Activated naive CD4-positive, alpha-beta T cell treated with anti-CD3 and anti-CD28 coated beads, Interleukin-2, amount 50 U/mL, for 16 hours (primary cell): Measurements from ENCODE around the gene MTR.

ENCODE experiments used
- DNase-seq: peaks from one replicate; pipeline ENCODE4 v3.0.0-alpha.2; 2020

MTR gene

DNA sequence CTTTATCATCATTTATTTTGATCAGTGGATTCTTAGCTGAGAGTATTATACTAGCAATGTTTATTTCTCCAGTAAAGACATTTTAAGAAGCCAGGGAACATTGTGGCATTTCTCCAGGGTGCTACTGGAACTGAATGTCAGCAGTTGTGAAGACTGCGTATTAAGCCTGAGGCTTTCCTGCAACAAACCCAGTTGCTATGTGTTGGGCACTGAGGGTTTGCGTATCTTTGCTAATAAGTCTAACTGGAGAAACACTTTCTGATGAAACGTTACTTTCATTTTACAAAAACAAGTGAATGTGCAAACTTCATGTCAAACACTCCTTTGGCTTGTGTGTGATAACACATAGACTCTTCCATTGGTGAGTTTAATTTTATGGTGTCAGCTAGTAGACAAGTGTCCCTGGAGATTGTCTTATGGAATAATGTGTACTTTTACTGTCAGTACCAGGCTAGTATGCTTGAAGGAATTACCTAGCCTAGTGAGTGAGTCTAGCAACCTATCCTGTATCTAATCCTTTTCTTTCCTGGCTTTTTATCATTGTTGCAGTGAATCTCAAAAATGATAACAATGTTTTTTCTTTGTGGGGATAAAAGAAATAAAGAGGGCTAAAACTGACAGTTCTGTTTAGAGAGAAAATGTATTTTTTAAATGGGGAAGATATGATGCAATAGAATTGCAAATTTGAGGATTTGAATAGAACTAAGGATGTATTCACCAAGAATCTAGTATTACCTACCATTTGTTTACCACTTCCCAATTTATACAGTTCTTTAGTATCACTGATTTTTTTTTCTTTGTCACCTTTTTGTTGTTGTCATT, 70.1 kb downstream of the MTR start:
- DNase-seq: no peak

DNA sequence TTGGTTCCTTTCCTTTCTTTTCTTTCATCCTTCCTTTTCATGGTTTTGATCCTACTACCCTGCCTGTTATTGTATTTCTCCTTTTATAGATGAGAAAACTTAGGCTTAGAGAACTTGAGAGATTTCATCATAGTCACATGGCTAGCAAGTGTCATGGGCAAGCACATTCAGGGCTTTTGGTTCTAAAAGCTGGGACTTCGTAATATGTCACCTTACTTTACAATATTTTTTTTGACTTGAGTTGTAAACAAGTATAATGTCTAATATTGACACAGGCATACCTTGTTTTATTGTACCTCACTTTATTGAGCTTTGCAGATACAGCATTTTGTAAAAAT, 70.7 kb downstream of the MTR start:
- no peak for DNase-seq

DNA sequence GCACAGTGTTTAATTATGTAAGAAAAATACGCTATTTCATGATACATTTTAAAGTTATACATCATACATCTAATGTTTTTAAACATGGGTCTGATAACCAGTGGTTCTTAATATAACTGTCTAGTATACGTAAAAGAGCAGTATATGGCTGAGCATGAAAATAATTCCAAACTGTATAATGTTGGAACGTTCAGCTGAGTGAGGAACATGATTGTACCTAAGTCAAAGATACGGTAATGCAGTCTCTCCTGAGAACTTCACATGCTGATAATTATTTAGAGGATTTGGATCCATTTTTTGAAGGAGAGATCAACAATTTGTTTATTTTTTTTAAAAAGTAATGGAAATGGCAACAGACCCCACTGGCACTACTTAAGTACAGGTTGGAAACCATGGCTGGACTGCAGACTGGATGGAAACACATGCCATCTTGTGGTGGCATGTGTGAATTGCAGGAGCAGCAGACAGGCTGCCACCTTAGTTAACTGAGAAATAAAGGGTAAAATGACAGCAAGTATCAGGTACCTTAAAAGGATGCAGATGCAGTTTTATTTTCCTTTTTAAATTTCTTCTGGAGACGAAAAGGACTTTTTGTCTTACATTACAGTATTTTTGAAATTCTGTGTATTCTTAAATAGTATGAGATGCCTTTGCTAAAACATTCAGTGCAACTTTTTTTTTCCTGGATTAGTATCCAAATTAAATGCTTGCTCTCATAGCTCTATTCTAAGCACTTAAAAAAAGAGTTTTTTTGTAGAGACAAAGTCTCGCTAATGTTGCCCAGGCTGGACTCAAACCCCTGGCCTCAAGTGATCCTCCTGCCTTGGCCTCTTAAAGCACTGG, 73.8 kb downstream of the MTR start:
- peak; percentile 39 for DNase-seq

- DNase-seq: no peak
Observed at GRCh38 chr1:236869911-236870310, 74.8 kb downstream of the MTR start.

DNA sequence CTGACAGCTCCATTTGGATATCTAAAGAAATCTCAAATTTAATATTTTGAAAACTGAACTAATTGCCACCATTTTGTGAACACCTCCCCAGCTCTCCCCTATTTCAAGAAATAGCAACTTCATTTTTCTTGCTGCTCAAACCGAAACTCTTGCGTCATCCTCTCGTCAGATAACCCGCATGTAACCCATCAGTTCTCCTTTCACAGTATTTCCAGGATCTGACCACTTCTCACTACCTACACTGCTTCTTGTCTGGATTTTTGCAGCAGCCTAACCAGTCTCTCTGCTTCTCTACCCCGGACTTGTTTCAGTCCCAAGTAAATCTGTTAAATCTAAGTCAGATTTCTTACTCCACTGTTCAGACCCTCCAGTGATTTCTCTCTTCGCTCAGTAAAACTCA, 75.6 kb downstream of the MTR start:
- no peak for DNase-seq

DNA sequence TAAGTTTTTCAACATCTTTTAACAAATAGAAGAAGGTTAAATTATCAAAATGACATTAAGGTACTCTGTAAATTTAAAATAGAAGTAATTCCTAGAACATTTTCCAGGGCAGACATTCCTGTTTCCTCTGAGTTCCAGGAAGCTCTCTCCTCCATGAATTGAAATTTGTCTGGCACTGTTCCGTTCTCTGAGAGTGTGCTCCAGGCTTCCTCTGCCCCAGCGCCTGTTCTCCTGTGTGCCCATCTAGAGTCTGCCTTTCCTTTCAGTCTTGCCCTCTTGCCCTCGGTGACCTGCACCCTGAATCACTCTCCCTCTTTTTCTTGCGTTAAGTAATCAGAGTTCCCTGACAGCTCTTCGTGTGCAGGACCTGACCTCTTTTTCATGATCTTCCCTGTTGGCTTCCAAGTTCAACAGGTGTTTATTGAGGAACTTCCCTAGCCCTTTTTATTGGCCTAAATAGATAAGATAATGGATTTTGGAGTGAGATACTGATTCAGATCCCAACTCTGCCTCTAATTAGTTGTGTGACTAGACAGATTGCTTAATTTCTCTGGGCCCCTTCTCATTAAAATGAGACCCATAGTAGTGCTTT, 77.1 kb downstream of the MTR start:
- DNase-seq: no peak

DNA sequence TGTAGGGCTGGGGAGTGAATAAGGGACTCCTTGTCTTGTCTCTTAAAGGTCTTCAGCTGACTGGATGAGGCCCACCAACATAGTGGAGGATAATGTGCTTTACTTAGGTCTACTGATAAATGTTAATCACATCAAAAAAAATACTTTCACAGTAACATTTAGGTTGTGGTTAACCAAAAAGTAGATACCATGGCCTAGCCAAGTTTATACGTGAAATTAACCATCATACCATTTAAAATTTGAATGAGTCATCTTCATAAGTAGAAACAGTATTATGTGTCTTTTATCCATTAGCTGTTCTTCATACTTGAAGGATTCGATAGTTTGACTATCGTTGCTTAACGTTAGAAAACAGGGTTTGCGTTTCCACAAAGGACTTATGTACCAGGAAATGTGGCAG, 80.9 kb downstream of the MTR start:
- no peak for DNase-seq

DNA sequence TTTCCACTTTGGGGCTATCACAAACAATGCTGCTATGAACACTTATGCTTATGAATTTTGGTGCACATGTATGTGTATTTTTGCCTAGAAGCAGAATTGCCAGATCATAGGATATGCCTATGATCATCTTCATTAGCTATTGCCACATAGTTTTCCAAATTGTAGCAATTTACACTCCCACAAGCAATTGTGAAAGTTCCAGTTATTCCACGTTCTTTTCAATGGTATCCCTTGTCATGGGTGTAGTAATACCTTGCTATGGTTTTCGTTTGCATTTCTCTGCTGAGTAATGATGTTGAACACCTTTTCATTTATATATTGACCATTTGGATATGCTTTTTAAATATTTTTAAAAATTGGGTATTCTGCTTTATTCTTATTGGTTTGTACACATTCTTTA, 82.6 kb downstream of the MTR start:
- no peak for DNase-seq

DNA sequence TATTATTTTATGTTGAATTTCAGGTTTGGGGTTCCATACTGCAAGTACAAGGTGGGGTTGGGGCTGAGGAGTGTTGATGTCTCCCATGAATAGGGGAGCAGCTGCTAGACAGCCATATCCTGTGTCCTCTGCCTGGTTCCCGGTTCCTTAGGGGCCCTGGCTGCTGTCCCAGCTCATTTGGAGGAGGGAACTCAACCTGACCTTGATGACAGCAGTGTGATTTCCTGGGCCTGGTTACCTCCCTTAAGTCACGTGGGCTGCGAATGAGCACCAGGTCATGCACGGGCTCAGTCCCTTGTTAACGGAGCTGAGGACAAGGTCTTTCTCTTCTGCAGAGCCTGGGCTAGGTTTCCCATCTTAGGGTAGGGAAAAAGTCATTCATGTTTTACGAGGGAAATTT, 85.1 kb downstream of the MTR start:
- no peak for DNase-seq

DNA sequence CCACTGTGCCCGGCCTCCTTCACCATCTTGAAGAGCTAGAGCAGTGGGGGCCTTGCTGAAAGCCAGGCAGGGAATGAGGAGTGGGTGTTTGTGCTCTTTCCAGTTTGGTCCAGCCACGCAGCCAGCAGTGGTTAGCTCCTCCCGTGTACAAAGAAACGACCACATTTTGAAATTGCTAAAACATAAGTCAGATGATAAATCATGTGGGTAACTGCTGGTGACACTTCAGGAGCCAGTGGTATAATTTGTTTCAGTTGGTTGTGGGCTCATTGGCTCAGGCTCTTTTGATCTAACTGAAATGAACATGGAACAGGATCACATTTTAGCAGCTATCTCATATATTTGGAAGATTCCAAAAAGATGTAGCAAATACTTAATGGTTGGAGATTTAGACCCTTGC, 87.6 kb downstream of the MTR start:
- no peak for DNase-seq

GRCh38 chr1:236886199-236886598, 91.1 kb downstream of the MTR start:
- no peak for DNase-seq

DNA sequence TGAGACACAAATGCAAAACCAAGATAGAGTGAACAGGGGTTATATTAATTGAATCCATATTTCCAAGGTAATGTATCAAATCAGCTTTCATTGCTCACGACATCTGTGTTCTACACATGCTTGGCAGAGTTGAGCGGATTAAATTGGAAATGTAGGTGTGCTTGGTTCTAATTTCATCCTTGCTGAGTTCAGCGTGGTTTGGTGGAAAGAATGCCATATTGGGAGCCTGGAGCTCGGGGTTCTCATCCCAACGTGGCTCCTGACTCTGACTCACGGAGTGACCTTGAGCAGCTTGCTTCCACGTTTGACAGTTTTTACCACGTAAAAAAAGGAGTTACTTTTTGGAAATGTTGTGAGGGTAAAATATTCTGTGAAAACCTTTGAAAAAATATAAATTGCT, 92.0 kb downstream of the MTR start:
- no peak for DNase-seq

DNA sequence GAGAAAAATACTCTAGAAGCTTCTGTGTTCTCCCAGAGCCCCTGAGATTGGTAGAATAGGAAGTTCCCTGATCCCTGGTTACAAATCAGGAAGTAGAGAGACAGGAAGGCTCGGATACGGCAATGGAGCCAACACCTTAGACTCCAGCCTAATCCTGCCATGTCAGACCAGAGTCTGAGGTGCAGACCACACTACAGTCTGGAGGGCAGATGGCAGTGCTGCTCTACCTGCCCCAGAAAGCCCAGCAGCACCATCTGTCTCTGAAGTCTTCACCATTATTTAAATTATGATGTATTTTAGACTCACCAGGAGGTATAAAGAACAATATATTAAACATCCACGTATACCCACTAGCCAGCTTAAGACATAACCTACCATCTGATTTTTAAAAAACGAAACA, 93.0 kb downstream of the MTR start:
- no peak for DNase-seq

DNA sequence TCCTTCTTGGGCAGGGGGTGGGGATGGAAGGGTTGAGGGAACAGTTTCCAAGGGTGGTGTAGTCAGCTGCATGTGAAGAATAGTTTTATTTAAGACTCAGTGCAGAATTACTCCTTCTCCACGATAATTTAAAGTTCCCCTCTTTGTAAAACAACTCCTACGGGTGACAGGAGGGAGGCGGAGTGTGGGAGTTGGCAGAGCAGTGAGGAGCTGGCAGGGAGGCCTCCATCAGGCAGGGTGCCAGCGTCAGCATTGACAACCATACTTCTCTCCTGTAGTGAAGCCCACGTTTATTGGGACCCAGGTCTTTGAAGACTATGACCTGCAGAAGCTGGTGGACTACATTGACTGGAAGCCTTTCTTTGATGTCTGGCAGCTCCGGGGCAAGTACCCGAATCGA, 93.8 kb downstream of the MTR start:
- no peak for DNase-seq

GRCh38 chr1:236890152-236891056, 95.3 kb downstream of the MTR start:
- DNase-seq: no peak

DNA sequence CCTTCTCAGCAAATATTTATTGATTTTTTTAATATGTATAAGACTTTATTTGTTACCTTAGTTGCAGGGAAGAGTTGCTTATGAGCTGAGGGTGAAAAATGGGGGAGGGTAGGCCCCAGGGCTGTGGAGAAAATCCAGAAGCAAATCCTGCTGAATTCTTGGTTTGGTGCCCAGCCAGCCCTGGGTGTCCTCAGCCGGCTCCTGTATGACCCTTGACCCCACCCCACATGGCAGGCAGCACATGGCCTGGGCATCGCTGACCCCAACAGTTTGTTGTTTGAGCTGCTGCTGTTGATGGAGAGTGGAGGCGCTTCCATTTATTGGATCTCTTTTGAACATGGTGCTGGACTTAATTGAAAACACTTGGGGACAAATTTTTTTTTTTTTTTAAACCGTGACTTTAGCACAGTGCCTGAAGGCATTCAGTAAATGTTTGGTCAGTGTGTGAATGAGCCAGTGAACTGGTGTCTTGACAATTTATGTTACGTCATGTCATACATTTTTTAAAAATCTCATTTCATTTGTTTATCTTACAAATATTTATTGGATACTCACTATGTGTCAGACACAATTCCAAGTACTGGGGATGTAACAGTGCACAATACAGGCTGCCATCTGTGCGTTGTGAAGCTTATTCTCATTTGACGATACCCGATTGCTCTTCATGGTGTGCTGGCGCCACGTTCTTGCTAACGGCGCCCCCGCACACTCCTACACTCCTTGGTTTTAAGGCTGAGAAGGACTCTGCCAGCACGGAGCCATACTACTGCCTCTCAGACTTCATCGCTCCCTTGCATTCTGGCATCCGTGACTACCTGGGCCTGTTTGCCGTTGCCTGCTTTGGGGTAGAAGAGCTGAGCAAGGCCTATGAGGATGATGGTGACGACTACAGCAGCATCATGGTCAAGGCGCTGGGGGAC, 98.8 kb downstream of the MTR start:
- no peak for DNase-seq

DNA sequence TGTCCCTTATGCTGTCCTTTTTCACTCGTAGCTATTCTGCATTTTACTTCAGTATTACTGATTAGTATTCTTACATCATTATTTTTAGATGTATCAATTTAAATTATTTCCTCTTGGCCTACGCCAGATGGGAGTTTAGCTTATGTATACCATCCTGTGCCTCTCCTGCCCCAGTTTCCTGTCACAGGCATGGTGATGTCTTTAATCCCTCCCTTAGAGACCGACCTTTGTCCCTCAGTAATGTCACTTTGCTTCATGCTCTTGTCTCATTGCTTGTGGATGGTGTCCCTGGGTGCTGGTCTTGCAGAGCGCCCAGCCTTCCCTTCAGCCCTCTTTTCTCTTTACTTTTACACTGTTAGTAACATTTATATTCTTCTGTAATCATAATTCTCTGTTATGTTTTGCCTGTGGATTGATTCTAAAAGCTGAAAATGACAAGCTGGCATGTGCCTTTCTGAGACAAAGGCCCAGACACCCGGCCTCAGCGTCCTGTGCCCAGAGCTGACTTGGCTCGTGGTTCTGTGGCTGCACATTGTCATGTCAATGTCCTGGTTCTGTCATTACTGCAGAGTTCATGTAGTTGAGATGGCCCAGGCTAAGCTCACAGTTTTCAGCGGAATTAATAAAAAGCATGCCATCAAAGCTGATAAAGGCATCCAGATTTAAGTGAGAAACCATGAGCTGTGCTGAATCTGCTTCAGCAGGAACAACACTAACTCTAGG, 100.7 kb downstream of the MTR start:
- DNase-seq: no peak

GRCh38 chr1:236896716-236897115, 101.6 kb downstream of the MTR start:
- no peak for DNase-seq

DNA sequence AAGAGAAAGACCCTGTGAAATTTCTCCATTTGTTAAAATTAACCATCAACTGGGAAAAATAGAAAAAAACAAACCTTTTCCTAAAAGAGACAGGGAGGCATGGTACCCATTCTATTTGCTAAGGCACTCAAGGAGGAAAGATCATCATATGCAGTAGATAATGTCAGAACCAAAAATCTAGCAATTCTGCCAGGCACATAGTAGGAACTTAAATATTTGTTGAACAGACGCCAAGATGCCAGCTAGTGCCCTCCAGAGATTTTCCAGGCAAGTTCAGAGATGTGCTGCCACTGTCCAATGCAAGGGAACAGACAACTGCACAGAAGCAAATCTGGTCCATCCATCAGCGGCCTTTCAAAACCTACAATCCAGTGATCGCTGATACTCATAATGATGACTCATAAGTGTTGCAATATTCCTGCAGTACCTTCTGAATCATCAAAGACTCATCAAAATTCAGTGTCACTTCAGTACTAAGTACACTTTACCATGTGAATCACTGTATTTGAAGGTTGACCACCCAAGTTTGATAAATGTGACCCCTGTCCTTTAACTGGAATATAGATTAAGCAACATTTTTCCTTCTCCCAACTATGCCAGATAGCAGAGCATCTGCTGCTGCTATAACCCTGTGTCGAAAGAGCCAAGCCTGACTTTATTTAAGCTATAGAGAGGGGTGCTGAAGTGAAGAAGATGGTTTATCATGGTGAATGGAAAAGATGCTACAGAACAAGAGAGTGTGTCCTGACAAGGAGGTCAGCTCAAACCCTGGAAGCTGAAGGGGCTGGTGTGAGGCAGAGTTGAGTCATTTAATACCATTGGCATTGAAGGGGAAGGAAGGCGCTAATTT, 110.0 kb downstream of the MTR start:
- no peak for DNase-seq

GRCh38 chr1:236907205-236907604, 112.1 kb downstream of the MTR start:
- DNase-seq: no peak
